GM21526 (cell line): ENCODE results near the gene OR52J3.
"Not testable (repeated sequence)": the region's sequence is repeated elsewhere in the genome, so short reads cannot be mapped to it uniquely, and the experiment has no call there.

Source experiments
- ATAC-seq: cut with Tn5 transposase; IDR thresholded peaks from one replicate; pipeline ENCODE4 v1.9.1; 2021; ENCODE audit warnings: moderate library complexity; ENCODE audit not compliant: unreplicated experiment, low FRiP score

OR52J3 gene

DNA sequence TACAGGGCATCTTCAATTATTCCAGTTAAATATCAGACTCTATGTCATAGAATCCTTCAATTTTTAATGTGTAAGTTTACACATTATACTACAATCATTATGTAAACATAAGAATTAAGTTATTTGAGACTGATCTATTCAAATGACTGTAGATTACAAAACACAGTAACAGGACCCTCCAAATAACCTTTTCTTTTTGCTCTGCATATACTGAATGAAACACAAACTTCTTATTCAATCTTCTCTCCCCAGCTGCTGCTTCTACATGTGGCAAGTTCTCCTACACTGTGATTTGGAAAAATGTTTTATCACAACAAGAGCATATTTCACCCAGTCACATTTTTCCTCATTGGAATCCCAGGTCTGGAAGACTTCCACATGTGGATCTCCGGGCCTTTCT is at the start of gene OR52J3:
Gene OR52J3, plus strand, starts transcription at position 301 of the 400 bp plus-strand sequence. Its CDS starts 0 bp downstream, at position 301.
- no peak for ATAC-seq

DNA sequence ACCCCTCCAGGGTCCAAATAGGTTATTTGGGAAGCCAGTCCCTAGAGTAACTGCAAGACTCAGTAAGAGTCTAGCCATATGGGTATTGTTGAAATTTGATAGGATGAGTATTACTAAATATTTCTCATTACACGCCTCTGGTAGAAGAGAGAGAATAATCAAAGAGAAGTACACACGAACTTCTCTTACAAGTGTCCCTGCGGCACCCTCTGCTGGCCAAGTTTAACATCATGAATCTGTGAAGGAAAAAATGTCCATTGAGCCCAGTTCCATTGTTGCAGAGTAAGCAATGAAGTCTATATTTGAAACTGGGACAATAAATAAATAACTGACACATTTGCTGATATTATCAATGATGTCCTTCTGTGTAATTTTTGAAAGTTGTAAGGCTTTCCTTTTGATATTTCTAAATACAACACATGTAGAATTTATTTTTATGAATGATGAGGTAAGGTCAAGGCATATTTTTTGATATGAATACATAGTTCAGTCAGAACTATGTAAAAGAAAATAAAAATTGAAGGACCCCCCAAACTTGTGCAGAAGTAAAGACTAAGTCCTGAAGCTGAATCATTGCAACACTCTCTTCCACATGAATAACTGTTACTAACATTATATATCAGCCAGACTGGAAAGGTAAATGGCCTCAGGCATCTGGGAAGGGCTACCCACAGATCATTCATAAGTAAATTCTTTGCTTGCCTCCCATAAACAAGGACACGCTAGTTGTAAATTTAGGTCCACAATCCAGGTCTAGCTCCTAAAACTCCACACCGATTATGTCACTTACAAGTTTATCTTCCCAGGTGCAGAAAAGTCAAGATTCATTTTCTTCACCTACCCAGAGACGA is 41.7 kb upstream of the OR52J3 start:
- no peak for ATAC-seq

- no peak for ATAC-seq
Observed at GRCh38 chr11:5007561-5007960, 38.8 kb upstream of the OR52J3 start.

GRCh38 chr11:5011254-5011653 is 35.1 kb upstream of the OR52J3 start:
- ATAC-seq, result no peak

DNA sequence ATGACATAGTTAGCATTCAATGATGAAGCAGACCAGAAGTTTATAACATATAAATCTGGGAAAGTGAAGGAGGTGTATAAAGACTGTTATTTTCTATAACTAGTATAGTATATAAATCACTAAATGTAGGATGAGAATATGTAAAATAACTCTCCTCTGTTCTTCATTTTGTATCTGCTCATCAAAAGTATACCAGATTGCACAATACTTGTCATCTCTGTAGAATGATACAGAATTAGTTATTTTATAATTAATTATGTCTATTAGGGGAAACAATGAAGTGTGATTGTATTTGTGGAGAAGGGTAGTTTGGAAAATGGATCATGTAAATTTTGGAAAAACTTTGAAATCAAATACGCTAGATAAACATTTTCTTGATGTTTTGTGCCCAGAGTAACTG is 33.3 kb upstream of the OR52J3 start:
- no peak for ATAC-seq

- no peak for ATAC-seq
Observed at GRCh38 chr11:5021996-5022395, 24.3 kb upstream of the OR52J3 start.

- no peak for ATAC-seq
Observed at GRCh38 chr11:5036669-5037068, 9.7 kb upstream of the OR52J3 start.

- no peak for ATAC-seq
Observed at GRCh38 chr11:5037926-5038325, 8.4 kb upstream of the OR52J3 start.

GRCh38 chr11:5038341-5038740 is 8.0 kb upstream of the OR52J3 start:
- ATAC-seq, result no peak

- ATAC-seq, result no peak
Observed at GRCh38 chr11:5040876-5041275, 5.5 kb upstream of the OR52J3 start.

DNA sequence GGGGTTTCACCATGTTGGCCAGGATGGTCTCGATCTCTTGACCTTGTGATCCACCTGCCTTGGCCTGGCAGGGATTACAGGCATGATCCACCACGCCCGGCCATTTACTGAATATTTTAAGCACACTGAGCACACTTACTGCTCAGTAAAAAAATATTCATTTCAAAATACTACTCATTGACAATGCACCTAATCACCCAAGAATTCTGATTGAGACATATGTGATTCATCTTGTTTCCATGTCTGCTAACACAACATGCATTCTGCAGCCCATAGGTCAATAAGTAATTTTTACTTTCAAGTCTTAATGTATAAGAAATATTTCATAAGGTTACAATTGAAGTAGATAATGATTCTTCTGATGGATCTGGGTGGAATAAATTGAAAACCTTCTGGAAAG is 4.2 kb upstream of the OR52J3 start:
- no peak for ATAC-seq

- no peak for ATAC-seq
Observed at GRCh38 chr11:5043380-5043779, 2.9 kb upstream of the OR52J3 start.

GRCh38 chr11:5046754-5047330 is 516 bp downstream of the OR52J3 start:
- ATAC-seq, result no peak

GRCh38 chr11:5058679-5059078 is 12.4 kb downstream of the OR52J3 start:
- not testable (repeated sequence) for ATAC-seq

- no peak for ATAC-seq
Observed at GRCh38 chr11:5059391-5059790, 13.1 kb downstream of the OR52J3 start, which contains the start of gene OR52E2. OR52E2 (minus strand) TSS chr11:5059627; CDS start chr11:5059627, 0 bp downstream.

DNA sequence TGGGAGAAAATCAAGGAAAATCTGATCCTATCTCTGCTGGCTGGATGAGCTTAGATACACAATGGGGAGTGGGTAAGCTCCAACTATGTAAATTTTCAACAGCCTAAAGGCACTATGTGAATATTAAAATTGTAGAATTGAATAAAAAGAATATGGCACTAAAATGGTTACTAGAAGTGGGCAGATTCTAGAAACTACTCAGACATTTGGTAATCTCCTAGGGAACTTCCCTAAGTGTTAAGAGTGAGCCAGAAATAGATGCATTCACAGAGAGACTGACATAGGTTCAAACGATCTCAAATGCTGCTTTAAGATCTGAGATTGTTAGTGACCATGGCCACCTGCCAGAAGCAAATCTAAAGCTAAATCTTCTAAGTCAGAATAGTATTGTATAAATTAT is 18.7 kb downstream of the OR52J3 start:
- no peak for ATAC-seq

- ATAC-seq, result no peak
Observed at GRCh38 chr11:5069272-5069671, 22.9 kb downstream of the OR52J3 start, which contains the start of gene OR52E1. OR52E1 (plus strand) TSS chr11:5069572.

DNA sequence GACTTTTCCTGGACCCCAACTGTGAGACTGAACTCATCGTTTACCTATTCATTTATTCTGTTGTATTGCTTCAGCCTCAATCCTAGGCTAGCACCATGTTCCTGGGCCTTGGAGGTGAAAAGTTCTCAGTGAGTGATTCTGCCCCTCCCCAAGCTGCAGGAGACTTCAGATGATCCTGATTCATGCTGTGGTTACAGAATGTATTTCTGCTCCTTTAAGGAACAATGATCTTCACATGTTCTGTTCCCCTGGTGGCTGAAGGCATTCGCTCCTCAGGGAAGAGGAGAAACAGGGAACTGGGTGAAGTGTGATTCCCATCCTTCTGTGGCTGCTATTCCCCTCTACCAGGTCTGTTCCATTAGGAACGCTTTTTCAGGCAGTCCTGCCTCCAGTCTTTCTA is 25.5 kb downstream of the OR52J3 start:
- ATAC-seq, result no peak

GRCh38 chr11:5081405-5081804 is 35.1 kb downstream of the OR52J3 start:
- ATAC-seq, result no peak

- no peak for ATAC-seq
Observed at GRCh38 chr11:5083602-5084001, 37.3 kb downstream of the OR52J3 start.

- no peak for ATAC-seq
Observed at GRCh38 chr11:5088556-5088955, 42.2 kb downstream of the OR52J3 start.

DNA sequence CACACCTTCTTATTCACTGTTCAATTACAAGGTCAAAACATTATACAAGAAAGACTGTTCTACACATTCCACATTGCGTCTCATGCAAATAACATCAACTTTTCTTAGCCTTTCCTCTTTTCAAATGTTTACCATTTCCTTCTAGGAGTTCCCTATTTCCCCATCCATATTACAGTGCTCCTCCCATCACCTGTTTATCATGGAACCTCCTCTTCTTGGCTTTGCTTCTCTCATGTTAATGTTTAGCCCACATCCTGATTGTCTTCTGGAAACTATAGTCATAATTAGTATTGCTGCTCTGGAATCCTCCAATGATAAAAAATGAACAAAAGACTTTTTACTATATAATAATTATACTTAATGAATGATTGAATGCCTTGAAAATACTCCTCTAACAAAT is 44.3 kb downstream of the OR52J3 start:
- no peak for ATAC-seq
